GM15510 (cell line): ENCODE data around the gene CEP170.
A peak's percentile ranks its signal among the peaks of the same experiment; 100 is the strongest.

Experiments used
- POLR2A ChIP-seq: IDR thresholded peaks from 3 replicates; pipeline ENCODE4 v1.6.1; 2011; ENCODE audit warnings: borderline replicate concordance; ENCODE audit not compliant: insufficient read length; ENCODE audit errors: extremely low read depth

CEP170 gene

DNA sequence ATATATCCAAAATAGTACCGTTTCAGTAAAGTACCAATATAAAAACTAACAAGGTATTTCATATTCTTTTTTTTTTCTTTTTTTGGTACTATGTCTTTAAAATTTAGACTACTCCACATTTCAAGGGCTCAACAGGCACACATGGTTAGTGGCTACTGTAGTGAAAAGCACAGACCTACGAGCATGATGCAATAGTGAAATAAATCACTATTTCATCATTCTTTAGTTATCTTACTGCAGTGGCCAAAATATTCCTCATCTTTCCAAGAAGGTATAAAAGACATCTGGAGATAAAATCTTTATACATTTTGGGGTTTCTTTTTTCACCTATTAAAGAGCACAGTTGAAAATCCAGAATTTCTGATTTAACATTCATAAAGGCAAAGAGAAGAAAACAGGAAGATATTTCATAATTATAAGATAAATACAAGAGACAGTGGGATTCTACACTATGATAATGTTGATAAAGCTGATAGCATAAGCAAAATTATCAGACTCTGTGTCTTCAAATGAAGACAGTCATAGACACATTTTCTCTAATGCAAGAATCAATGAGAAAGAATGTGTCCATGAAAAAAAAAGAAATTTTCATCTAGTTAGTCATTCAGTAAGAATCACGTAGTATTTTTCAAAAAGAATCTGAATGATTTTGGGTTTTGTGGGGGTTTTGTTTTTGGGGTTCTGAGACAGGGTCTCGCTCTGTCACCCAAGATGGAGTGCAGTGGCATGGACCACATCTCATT is 41.9 kb downstream of the CEP170 start:
- TF ChIP-seq POLR2A: no peak

DNA sequence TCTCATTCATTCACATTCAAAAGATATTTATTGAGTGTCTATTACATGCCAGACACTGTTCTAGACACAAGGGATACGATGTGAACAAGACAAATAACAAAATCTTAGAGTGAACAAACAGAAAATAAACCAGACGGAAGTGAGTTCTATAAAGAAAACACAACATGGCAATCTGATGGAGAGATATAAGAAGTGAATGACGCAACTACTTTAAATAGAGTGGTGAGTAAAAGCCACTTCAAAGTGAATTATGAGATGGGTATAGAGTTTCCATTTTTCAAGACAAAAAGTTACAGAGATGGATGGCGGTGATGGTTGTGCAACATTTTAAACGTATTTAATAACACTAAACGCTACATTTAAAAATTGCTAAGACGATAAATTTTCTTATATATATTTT is 75.4 kb downstream of the CEP170 start:
- no peak for TF ChIP-seq POLR2A

- peak; percentile 24 for TF ChIP-seq POLR2A
Observed at GRCh38 chr1:243101551-243102050, 153.5 kb downstream of the CEP170 start.
